Stimulated activated CD4-positive, alpha-beta T cell treated with anti-CD3 and anti-CD28 coated beads, TNF-alpha, amount 100 ng/mL, for 24 hours (primary cell): Measurements from ENCODE around the gene KRTCAP3.
"Not testable (repeated sequence)": the region's sequence is repeated elsewhere in the genome, so short reads cannot be mapped to it uniquely, and the experiment has no call there.

Experiments used
- DNase-seq, 3 experiments: peaks; one replicate each; pipeline ENCODE4 v3.0.0-alpha.2; 2020; ENCODE audit warnings: low read depth in 3 of 3

Gene KRTCAP3, protein sequence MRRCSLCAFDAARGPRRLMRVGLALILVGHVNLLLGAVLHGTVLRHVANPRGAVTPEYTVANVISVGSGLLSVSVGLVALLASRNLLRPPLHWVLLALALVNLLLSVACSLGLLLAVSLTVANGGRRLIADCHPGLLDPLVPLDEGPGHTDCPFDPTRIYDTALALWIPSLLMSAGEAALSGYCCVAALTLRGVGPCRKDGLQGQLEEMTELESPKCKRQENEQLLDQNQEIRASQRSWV

DNA sequence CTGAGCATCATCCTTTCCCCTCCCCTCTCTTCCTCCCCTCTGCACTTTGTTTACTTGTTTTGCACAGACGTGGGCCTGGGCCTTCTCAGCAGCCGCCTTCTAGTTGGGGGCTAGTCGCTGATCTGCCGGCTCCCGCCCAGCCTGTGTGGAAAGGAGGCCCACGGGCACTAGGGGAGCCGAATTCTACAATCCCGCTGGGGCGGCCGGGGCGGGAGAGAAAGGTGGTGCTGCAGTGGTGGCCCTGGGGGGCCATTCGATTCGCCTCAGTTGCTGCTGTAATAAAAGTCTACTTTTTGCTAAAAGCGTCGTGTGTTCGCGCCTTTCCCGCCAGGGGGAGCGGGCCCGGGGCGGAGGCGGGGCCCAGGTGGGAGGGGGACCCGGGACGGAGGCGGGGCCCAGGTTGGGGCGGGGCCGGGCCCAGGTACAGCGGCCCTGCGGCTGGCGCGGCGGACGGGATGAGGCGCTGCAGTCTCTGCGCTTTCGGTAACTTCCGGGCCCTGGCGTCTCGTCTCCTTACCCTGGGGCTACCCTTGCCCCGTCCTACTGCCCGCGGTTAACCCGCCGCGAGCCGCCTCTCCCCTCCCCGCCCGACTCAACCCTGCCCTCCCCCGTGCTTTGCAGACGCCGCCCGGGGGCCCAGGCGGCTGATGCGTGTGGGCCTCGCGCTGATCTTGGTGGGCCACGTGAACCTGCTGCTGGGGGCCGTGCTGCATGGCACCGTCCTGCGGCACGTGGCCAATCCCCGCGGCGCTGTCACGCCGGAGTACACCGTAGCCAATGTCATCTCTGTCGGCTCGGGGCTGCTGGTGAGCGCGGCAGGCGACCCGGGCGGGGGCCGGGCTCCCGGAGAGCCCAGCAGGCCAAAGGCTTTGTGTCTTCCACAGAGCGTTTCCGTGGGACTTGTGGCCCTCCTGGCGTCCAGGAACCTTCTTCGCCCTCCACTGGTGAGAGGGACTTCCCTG is at the start of gene KRTCAP3:
TSS of gene KRTCAP3 (plus strand) at position 424 of the 962 bp plus-strand sequence. CDS start at position 456, 32 bp downstream.
- peak in 1 of 3 experiments; percentile 24 for DNase-seq

DNA sequence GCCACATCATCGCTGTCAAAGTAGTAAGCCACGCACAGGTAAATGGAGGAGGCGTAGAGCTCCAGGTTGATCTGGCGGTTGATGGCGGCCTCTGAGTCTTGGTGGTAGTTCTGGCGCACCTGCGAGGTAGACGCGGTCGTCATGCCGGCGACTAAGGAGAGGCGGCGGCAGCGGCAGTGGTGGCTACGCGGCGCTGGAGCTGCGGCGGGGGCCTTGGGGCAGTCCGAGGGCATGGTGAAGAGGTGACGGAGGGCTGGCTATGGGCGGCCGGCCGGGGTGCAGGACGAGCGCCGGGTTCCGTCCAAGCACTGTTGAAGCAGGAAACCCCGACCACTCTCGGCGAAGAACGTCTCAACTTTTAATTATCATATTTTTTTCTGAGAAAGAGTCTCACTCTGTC is 49.0 kb upstream of the KRTCAP3 start:
- no peak for DNase-seq

DNA sequence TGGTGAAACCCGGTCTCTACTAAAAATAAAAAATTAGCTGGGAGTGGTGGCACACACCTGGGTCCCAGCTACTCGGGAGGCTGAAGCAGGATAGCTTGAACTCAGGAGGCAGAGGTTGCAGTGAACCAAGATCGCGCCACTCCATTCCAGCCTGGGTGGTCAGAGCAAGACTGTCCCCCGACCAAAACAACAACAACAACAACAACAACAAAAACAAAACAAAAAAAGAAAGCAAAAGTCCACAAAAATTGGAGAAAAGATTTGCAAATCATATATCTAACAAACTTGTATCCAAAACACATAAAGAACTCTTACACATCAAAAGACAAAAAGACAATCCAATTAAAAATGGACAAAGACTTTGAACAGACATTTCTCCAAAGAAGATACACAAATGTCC is 43.2 kb upstream of the KRTCAP3 start:
- DNase-seq, result no peak

DNA sequence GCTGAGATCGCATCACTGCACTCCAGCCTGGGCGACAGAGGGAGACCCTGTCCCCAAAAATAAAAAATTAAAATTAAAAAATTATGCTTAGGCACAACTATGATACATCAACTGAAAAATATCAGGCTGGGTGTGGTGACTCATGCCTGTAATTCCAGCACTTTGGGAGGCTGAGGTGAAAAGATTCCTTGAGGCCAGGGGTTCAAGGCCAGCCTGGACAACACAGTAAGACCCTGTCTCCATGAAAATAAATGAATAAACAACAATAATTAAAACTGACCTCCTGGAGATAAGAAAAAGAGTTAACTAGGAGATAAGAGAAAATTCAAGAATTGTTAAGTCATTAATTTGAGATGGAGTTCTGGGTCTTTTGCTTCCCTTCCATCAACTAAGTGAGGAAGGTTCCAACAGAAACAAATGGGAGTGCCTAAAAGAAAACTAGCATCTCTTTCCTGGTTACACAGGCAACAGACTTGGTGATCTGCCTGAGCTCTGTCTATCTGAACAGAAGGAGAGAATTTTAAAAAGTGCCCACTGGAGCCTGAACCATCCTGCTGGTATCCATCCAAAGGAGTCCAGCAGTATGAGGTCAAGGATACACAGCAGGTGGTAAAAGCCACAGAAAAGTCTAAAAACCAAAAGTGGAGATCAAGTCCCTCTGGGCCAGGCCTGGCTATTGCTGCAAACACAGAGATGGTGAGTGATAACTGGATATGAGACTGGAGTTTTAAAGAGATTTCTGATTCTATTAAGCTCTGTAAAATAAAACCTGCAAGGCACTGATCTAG is 41.6 kb upstream of the KRTCAP3 start:
- no peak for DNase-seq

DNA sequence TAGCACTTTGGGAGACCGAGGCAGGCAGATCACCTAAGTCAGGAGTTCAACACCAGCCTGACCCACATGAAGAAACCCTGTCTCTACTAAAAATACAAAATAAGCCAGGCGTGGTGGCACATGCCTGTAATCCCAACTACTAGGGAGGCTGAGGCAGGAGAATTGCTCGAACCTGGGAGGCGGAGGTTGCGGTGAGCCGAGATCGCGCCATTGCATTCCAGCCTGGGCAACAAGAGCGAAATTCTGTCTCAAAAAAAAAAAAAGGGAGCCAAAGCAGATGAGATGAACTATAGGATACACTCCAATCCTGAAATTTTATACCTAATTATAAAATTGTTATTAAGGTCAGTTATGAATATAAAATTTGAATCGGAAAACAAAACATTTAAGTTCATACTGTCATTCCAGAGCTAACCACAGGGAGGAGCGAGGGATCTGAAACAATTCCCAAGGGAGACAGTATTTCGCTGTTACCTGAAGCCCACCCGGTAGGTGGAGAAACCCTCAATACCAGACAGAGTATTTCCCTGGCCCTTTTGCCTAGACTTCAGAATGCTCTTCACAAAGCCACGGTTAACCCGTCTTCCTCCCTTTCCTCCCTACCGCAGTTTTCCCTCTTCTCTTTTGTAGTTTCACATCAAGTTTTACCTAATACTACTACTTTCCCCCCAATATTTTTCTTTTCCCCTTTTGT is 34.2 kb upstream of the KRTCAP3 start:
- DNase-seq, result no peak

DNA sequence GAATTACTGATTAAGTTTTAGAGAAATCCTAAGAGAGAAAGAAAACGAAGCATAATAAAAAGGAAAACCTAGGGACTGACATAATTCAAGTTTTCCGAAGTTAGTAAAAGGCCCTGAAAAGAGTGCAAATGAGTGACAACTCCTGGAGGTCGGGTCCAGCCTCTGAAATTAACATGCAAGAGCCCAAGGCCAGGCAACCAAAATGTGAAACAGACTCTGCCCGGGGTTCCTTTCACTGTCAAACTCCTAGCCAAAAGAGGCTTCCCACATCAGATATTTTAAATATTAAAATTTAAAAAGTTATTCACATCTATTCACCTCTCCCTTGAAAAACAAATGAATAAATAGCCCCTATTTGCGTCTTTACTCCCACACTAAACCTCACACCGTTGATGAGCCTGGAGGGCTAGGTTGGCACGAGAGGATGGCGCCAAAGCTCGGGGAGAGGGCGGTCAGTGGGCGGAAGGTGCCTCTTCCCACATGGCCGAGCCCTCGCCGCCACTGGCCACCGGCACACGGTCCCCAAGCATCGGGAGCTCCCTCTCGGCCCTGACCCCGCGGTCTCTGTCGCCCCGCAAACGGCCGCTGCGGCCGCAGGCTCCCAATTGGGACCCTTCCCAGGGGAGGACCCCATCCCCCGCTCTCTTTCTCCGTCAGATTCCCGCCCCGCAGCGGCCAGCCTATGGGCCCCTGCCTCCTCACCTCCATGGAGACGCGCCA is 33.4 kb upstream of the KRTCAP3 start:
- DNase-seq, result no peak

DNA sequence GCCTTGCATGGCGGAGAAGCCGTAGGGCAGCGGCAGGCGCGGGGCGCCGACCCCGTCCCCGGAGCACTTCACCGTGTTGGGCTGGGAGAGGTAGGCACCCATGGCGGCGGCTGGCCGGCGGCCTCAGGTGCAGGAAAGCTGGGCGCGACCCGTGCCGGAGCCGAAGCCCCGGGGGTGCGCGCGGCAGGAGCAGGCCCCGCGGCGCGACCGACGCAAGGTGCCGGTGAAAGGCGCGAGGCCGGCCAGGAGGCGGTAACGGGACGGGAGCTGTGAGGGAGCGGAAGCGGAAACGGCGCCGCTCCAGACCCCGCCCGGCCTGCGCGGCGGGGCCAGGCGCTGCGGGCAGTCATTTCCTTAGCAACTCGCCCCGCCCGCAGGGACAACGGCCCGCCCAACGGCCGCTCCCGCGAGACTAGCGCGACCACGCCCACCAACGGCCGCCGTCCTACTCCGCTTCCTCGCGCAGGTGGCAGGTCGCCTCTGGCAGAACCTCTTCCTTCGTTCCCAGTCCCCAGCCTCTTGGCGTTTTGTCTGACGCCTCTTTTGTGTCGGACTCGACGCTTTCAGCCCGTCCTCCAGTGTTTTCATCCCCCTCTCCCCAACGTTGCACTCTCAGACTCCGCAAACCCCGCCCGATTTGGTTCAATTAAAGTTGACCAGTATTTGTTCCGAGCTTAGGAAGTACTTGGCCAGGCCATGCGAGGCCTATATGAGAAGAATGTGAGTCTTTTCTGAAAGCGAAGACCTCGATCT is 32.7 kb upstream of the KRTCAP3 start, which contains the start of gene PPM1G:
TSS of gene PPM1G (minus strand) at position 271 of the 753 bp plus-strand sequence. CDS start at position 102, 169 bp downstream.
- DNase-seq, result peak; percentile 93 to 98 (median 93)

DNA sequence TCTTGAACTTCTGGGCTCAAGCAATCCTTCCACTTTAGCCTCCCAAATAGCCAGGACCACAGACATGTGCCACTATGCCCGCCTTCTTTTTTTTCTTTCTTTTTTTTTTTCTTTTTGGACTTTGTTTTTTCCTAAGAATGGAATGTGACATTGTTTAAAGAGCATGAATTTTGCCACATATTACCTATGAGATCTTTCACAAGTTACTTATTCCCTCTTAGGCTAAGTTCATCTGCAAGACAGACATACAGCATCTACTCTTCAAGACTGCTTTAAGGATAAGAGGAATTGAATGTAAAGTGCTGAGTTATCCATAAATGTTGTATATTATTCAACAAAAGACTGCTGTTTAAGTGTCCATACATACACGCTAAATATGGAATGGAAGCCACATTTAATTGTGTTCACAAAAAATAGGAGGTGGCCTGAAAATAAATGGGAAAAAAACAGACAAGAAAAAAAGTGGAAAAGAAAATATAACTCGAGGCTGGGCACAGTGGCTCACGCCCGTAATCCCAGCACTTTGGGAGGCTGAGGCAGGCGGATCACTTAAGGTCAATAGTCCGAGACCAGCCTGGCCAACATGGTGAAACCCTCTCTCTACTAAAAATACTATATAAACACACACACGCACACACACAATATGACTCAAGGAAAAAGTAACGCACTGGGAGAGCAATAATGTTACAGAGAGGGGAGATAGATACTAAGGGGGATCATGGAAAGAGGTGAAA is 29.6 kb upstream of the KRTCAP3 start:
- DNase-seq, result no peak

DNA sequence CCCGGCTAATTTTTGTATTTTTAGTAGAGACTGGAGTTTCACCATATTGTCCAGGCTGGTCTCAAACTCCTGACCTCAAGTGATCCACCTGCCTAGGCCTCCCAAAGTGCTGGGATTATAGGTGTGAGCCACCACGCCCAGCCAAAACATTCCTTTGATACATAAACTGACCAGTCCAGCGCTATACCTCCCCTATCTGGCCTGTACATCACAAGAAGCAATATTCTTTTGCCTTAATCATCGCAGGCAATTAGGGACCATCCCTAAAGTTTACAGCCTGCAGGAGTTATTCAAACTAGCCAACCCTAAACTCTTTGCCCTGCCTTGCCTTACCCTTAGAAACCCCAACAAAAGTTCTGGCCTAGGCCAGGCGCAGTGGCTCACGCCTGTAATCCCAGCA is 26.0 kb upstream of the KRTCAP3 start:
- no peak for DNase-seq

DNA sequence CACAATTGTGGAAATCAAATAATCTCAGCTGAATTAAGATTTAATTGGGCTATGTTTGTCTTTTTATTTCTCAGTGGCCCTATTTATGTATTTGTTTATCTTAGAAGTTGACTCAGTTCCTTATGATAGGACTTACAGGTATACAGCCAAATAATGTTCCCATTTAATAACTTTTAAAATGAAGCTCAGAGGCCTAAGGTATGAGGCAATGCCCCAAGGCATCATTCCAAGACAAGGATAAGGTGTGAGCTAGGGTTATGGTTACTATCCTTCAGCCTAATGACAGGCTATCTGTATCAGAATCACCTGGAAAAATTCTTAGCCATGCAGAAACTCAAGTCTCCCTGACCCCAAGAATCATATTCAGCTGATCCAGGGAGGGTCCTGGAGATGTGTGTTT is 21.2 kb upstream of the KRTCAP3 start:
- DNase-seq, result no peak

DNA sequence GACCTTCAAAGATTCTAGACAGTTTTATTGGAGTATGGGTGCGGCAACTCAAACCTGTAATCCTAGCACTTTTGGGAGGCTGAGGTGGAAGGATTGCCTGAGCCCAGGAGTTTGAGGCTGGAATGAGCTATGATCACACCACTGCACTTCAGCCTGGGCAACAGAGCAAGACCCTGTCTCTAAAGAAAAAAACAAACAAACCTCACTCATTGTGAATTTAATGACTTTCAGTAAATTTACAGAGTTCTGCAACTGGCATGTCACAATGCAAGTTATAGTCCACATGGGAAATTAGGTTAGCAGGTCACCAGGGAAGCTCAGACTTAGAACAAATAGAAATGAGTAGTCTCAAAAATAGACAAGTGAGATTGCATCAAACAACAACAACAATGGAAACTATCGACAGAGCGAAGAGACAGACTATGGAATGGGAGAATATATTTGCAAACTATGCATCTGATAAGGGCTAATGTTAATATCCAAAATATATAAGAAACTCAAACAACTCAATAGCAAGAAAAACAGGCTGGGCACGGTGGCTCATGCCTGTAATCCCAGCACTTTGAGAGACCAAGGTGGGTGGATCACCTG is 20.4 kb upstream of the KRTCAP3 start:
- no peak for DNase-seq

DNA sequence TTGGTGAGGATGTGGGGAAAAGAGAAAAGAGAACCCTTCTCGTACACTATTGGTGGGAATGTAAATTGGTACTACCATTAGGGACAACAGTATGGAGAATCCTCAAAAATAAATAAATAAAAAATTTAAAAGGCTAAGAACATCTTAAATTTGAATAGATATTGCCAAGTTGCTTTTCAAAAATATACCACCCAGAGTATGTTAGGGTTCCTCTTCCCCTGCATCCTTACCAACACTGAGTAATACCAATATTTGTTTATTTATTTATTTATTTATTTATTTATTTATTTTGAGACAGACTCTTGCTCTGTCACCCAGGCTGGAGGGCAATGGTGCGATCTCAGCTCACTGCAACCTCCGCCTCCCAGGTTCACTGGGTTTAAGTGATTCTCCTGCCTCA is 19.2 kb upstream of the KRTCAP3 start:
- no peak for DNase-seq

DNA sequence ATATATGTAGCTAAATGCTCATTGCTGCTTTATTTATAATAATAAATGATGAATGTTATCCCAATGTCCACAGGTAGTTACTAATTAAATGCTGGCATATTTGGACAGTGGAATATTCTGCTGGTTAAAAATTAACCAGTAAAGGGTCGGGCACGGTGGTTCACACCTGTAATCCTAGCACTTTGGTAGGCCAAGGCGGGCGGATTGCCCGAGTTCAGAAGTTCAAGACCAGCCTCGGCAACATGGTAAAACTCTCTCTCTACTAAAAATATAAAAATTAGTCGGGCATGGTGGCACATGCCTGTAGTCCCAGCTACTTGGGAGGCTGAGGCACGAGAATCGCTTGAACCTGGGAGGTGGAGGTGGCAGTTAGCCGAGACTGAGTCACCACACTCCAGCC is 17.1 kb upstream of the KRTCAP3 start:
- not testable (repeated sequence) for DNase-seq

DNA sequence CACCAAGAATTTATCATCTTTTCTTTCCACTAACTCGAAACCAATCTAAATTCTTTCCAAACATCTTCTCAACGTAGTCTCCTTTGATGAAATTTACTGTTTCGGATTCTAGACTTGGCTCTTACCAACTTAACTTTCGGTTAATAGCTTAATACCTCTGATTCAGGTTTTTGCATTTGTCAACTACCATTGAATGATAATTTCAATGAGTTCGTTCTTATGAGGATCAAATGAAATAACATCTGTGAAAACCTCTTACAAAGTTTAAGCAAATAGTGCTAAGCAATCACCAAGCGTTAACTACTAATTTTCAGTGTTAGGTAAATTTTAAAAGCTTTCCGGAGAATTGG is 14.3 kb upstream of the KRTCAP3 start:
- DNase-seq, result no peak

DNA sequence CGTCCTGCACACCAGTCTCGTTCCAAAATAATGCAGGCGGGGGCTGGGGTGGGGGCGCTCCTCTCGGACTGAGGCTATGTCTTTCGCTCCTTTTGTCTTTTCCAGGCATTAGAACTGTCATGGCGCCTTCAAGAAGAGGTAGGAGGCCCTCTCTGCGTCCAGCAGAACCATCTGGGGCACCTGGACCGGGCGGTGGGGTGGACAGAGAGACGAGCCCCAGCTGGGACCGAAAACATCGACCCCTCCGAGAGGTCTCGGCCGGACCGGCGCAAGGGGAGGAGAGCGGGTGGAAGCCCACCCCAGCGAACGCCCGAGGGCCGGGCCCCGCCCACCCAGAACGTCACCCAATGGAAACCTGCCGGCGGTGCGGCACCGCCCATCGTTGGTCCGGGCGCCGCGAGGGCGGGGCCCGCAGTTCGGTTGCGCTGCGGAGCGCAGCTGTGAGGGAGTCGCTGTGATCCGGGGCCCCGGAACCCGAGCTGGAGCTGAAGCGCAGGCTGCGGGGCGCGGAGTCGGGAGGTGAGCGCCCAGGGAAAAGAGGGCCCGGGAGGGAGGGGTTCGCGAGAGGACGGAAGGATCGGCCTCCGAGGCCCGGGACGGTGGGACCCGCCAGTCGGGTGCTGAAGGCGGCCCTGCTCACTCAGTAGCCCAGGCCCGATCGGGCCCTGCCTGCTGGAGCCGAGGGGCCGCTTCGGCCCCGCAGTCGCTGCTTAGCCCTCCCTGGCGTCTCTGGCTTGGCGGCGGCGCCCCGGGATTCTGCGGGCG is 13.8 kb upstream of the KRTCAP3 start, which contains the start of gene NRBP1:
TSS of gene NRBP1 (plus strand) at position 419 of the 765 bp plus-strand sequence. CDS start 4,643 bp downstream, outside the sequence.
- DNase-seq, result peak; percentile 83 to 93 (median 85)

DNA sequence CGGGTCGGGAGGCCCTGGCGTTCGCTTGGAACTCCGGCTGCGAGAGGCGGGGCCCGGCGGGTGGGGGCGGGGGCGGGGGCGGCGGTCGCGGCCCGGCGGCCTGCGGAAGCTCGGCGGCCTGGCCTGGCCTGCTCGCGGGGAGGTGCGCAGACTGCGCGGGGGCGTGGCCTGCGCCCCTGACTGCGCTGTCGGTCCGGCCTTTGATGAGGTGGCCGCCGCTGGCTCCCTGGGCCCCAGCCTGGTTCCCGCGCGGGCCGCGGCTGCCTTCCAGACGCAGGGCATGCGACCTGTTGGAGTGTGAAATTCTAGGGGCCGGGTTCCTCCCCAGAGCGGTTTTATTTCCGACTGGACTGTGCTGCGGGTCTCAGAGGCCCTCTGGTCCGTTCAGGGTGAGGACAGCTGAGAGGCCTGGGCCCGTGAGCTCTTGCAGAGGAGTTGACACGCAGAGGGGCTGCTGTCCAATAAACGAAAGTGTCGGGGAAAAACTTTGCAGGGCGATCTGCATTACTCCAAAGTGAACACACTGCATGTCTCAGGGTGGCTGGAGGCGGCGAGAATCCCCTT is 13.1 kb upstream of the KRTCAP3 start:
- peak; percentile 31 to 75 (median 46) for DNase-seq

DNA sequence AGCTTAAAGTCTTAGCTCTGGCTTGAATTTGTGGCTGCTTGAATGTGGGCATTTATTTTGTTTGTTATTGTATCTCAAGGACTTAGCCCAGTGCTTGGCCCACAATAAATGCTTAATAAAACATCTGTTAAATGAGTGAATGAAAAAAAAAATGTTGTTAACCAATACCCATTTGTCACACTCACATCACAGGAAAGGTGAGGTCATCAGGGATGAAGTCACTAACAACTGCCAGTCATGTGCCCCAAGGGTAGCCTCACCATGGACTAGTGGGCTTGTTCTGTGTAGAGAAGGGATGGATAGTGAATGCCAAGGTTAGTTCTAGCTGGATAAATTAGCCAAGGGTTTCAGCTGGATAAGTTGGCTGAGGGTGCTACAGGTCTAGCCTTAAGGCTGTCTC is 10.8 kb upstream of the KRTCAP3 start:
- no peak for DNase-seq

DNA sequence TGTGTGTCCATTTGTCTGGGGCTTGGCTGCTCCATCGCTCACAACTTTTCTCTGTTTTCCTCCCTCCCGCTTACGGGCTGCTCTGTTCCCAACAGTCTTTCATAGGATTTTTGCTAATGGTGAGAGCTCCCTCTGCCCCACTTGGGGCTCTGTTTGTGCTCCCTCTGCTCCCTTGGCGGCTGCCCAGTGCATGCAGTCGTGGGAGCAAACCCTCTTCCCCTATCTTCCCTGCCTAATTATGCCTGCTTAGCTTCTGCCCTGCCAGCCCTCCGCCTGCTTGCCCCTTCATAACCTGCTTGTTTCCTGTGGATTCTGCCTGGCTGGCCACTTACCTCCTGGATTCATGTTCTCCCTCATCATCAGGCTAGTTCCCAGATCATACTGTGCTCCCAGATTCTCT is 6.6 kb upstream of the KRTCAP3 start:
- DNase-seq, result no peak
